Measurements from ENCODE around the gene SYTL1. TPM values are rescaled to one million over a fixed set of nuclear protein-coding genes. Genes with fewer than 3 reads are reported as not detected.

The SYTL1 gene
- total and polyA plus RNA-seq, 9 of the 15 experiments (the other 6 are each of a cell fraction or from before 2014, with no cell fraction given) = 0.04 to 9.3 (median 1.7) TPM

DNA sequence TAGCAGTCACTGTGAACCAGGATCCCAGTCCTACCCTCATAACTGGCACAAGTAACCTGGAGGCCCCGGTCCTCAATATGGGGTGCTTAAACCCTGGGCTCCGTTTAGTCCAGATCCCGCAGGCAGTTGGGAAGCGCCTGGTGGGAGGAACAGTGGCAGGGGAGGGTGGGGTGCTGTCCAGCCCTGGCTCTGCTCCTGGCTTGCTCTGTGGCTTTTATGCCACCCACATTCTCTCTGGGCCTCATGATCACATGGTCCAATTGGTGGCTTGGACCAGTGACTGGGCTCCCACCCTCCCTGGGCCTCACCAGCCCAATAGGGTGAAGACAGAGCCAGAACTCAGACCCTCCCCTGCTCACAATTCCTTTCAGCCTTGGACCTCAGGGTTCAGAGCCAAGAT is 38.4 kb downstream of the SYTL1 start:
- in situ Hi-C loops (cut with MboI) = no loop called here

More for the DNA sequence above, 38.4 kb downstream of the SYTL1 start:
- no peak for TF ChIP-seq ZNF274 (IDR thresholded peaks at IDR 0.05; ENCODE audit: borderline replicate concordance, low read depth, low read length)
- no peak for TF ChIP-seq ZNF778 (CRISPR knock-in tag; IDR thresholded peaks at IDR 0.05)
- no peak for TF ChIP-seq ARID2 (IDR thresholded peaks at IDR 0.05)
- TF ChIP-seq, protein P1, sequence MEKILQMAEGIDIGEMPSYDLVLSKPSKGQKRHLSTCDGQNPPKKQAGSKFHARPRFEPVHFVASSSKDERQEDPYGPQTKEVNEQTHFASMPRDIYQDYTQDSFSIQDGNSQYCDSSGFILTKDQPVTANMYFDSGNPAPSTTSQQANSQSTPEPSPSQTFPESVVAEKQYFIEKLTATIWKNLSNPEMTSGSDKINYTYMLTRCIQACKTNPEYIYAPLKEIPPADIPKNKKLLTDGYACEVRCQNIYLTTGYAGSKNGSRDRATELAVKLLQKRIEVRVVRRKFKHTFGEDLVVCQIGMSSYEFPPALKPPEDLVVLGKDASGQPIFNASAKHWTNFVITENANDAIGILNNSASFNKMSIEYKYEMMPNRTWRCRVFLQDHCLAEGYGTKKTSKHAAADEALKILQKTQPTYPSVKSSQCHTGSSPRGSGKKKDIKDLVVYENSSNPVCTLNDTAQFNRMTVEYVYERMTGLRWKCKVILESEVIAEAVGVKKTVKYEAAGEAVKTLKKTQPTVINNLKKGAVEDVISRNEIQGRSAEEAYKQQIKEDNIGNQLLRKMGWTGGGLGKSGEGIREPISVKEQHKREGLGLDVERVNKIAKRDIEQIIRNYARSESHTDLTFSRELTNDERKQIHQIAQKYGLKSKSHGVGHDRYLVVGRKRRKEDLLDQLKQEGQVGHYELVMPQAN (IDR thresholded peaks at IDR 0.05; ENCODE audit: borderline replicate concordance) = no peak
- TF ChIP-seq BDP1 (IDR thresholded peaks at IDR 0.05; ENCODE audit: insufficient read depth, insufficient read length) = no peak
- no peak for TF ChIP-seq SUPT5H (IDR thresholded peaks at IDR 0.05)
- no peak for TF ChIP-seq ZNF140 (CRISPR knock-in tag; IDR thresholded peaks at IDR 0.05)
- H3K9me3 ChIP-seq (replicated peaks; ENCODE audit: control insufficient read depth, insufficient read depth, low read depth, low read length) = no peaks in the 10 kb centered on the region
- ChIA-PET CTCF (ENCODE audit: low intra/inter-chr PET ratio) (no interaction called here), POLR2A (no interaction called here)
- WGBS (ENCODE audit: insufficient coverage, low coverage, missing lambda C conversion rate) = 62% methylated on average over 4 of the region's 4 CpGs
- peak overlapping the region; percentile 3; the same call in 1 of the 2 replicates for H2AFZ ChIP-seq (ENCODE audit: low read depth, low read length)
- H3K9ac ChIP-seq (ENCODE audit: insufficient read depth in 1 of 2, low read depth in 2 of 2, low read length in 2 of 2) = peak overlapping the region in 1 of 2 experiments; percentile 82; a peak in 2 of 4 replicates
- peaks cover 9 to 42% of the 10 kb centered on the region in 2 experiments for H3K4me1 ChIP-seq (replicated peaks in 1 of 2; ENCODE audit: control insufficient read depth in 2 of 2, insufficient read depth in 2 of 2, low read length in 2 of 2)
- no peak for DNase-seq (ENCODE audit: extremely low read depth in 1 of 4, low spot score in 3 of 4)
- FAIRE-seq = peak; percentile 35
- H3K4me2 ChIP-seq (ENCODE audit: insufficient read depth, low read length) = no peak overlapping the region
- no peak for ATAC-seq
- H3K27ac ChIP-seq (ENCODE audit: extremely low read depth, low read depth, low read length) = no peak overlapping the region
- no peaks in the 10 kb centered on the region for H3K79me2 ChIP-seq (ENCODE audit: control insufficient read depth, insufficient read depth, low read length)
- H3K9me1 ChIP-seq (ENCODE audit: control insufficient read depth, insufficient read depth, low read length) = no peaks in the 10 kb centered on the region
- no peaks in the 10 kb centered on the region for H3K27me3 ChIP-seq (ENCODE audit: control insufficient read depth in 2 of 2, insufficient read depth in 2 of 2, low read length in 2 of 2)
- H3K4me3 ChIP-seq = no peak overlapping the region
- H4K20me1 ChIP-seq (replicated peaks; ENCODE audit: control insufficient read depth, insufficient read depth, low read length) = no peaks in the 10 kb centered on the region; the same call in 1 of the 2 replicates
- no peaks in the 10 kb centered on the region for H3K36me3 ChIP-seq (ENCODE audit: control insufficient read depth, insufficient read depth, low read length)
- intact Hi-C loops (cut with micrococcal nuclease) = no loop called here
- BruUV-seq (replicated peaks) = no TSS peak

Measured in K562 (cell line).